GM03348 (cell line): ENCODE measurements around the gene KTN1.

Experiments used
- DNase-seq: peaks from one replicate; pipeline ENCODE4 v3.0.0; 2012; ENCODE audit warnings: low spot score

KTN1 gene

GRCh38 chr14:55673048-55673447 lies 93.0 kb downstream of the KTN1 start:
- no peak for DNase-seq

- DNase-seq, result no peak
Measured at GRCh38 chr14:55681096-55681495, 101.1 kb downstream of the KTN1 start.

GRCh38 chr14:55684956-55685584 lies 105.1 kb downstream of the KTN1 start:
- DNase-seq, result no peak

GRCh38 chr14:55686713-55687112 lies 106.7 kb downstream of the KTN1 start:
- DNase-seq, result no peak

GRCh38 chr14:55688566-55688965 lies 108.6 kb downstream of the KTN1 start:
- DNase-seq, result no peak

GRCh38 chr14:55689981-55690871 lies 110.2 kb downstream of the KTN1 start:
- DNase-seq, result no peak

GRCh38 chr14:55691659-55692058 lies 111.7 kb downstream of the KTN1 start:
- no peak for DNase-seq

- DNase-seq, result no peak
Measured at GRCh38 chr14:55693904-55694303, 113.9 kb downstream of the KTN1 start.

GRCh38 chr14:55697414-55697861 lies 117.4 kb downstream of the KTN1 start:
- no peak for DNase-seq

- no peak for DNase-seq
Measured at GRCh38 chr14:55698051-55698450, 118.0 kb downstream of the KTN1 start.

- peak; percentile 29 for DNase-seq
Measured at GRCh38 chr14:55699131-55700057, 119.4 kb downstream of the KTN1 start.

- peak; percentile 11 for DNase-seq
Measured at GRCh38 chr14:55701638-55702037, 121.6 kb downstream of the KTN1 start.

GRCh38 chr14:55702511-55702910 lies 122.5 kb downstream of the KTN1 start:
- no peak for DNase-seq

GRCh38 chr14:55704654-55705053 lies 124.6 kb downstream of the KTN1 start:
- no peak for DNase-seq

GRCh38 chr14:55705651-55706364 lies 125.8 kb downstream of the KTN1 start:
- DNase-seq, result no peak

- no peak for DNase-seq
Measured at GRCh38 chr14:55706365-55706684, 126.3 kb downstream of the KTN1 start.

GRCh38 chr14:55706893-55707292 lies 126.9 kb downstream of the KTN1 start:
- DNase-seq, result no peak

- DNase-seq, result peak; percentile 59
Measured at GRCh38 chr14:55707365-55707804, 127.4 kb downstream of the KTN1 start.

- DNase-seq, result no peak
Measured at GRCh38 chr14:55710506-55711041, 130.6 kb downstream of the KTN1 start.

GRCh38 chr14:55711175-55711811 lies 131.3 kb downstream of the KTN1 start:
- peak; percentile 17 for DNase-seq

- DNase-seq, result no peak
Measured at GRCh38 chr14:55712491-55712890, 132.5 kb downstream of the KTN1 start.
